ENCODE measurements around the gene CLDN14. TPM values are rescaled to one million over a fixed set of nuclear protein-coding genes. Genes with fewer than 3 reads are reported as not detected.

Gene CLDN14
- total and polyA plus RNA-seq, 2 donors (not counting 1 experiment from before 2014, with no cell fraction given) = 0.39 TPM; not detected in 1

DNA sequence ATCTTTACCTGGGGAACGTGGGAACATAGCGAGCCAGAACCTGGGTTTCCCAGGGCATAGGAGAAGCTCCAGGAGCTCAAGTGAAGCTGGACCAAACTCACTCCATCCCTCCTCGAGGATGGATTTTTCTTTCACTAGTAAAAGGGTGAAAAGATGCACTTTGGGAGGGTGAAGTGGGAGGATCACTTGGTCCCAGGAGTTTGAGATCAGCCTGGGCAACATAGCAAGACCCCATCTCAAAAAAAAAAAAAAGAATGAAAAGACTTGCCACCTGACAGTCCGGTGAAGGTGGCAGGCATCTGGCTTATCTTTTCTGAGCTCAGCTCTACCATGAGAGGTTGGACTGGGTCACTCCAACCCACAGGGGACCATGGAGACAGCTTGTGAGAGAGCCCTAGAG is 52.4 kb downstream of the CLDN14 start:
- TF ChIP-seq EZH2 (IDR thresholded peaks at IDR 0.05; ENCODE audit: borderline replicate concordance, insufficient read depth, low read depth, low read length, poor library complexity, severe bottlenecking) (no peak), CTCF (IDR thresholded peaks at IDR 0.05) (no peak)
- peaks cover 0 to 14% (median 3%) of the 10 kb centered on the region in 4 experiments for H3K27me3 ChIP-seq (replicated peaks in 1 of 4; ENCODE audit: control extremely low read depth in 1 of 4, control insufficient read depth in 3 of 4, insufficient read depth in 4 of 4, low read length in 3 of 4)
- DNase-seq (no peak), ATAC-seq (ENCODE audit: low read depth) (no peak)
- Mint-ChIP-seq H3K9me3 (ENCODE audit: insufficient read depth) (no peaks in the 10 kb centered on the region), H3K4me1 (peaks cover 20% of the 10 kb centered on the region), H3K27me3 (peaks cover 20% of the 10 kb centered on the region), H3K27ac (no peak overlapping the region), H3K4me3 (no peak overlapping the region)
- H4K20me1 ChIP-seq (ENCODE audit: control insufficient read depth, insufficient read depth, low read length, poor library complexity, severe bottlenecking) = no peaks in the 10 kb centered on the region
- ChIA-PET CTCF (interaction anchor here (0.6 kb wide), 1 partner anchor 203 kb away, joined by 3 read pairs; no protein-coding TSS in a partner anchor), POLR2A (interaction anchor here (0.6 kb wide), 1 partner anchor 553 kb away, joined by 3 read pairs; no protein-coding TSS in a partner anchor)
- no peaks in the 10 kb centered on the region for H3K9me3 ChIP-seq (ENCODE audit: control extremely low read depth in 1 of 3, control insufficient read depth in 2 of 3, insufficient read depth in 1 of 3, low read length in 2 of 3)
- intact Hi-C loops (cut with micrococcal nuclease) = no loop called here
- H2AFZ ChIP-seq (ENCODE audit: insufficient read depth, low read depth, low read length, poor library complexity, severe bottlenecking) = no peak overlapping the region
- H3K4me2 ChIP-seq (replicated peaks; ENCODE audit: low read depth, low read length, poor library complexity, severe bottlenecking) = no peak overlapping the region
- no peaks in the 10 kb centered on the region for H3K79me2 ChIP-seq (ENCODE audit: control insufficient read depth, insufficient read depth, low read length)
- no peak overlapping the region for H3K9ac ChIP-seq (ENCODE audit: low read length)
- H3K27ac ChIP-seq (ENCODE audit: low read length in 2 of 2) = no peak overlapping the region
- no peak overlapping the region for H3K4me3 ChIP-seq (ENCODE audit: control extremely low read depth in 1 of 5, extremely low read depth in 1 of 5, insufficient read depth in 1 of 5, low read depth in 2 of 5, low read length in 4 of 5)
- no peaks in the 10 kb centered on the region for H3K36me3 ChIP-seq (replicated peaks in 1 of 2; ENCODE audit: control extremely low read depth in 1 of 2, control insufficient read depth in 1 of 2, extremely low read depth in 1 of 2, insufficient read depth in 2 of 2, low read length in 1 of 2)
- WGBS (ENCODE audit: insufficient coverage) = 100% methylated on average over 2 of the region's 4 CpGs
- peaks cover 12 to 13% of the 10 kb centered on the region in 2 donors for H3K4me1 ChIP-seq (ENCODE audit: control insufficient read depth in 2 of 2, insufficient read depth in 2 of 2, low read length in 2 of 2)

GRCh38 chr21:36425286-36425685 is 54.6 kb downstream of the CLDN14 start:
- Histone ChIP-seq H3K9me3 (ENCODE audit: control extremely low read depth in 1 of 3, control insufficient read depth in 2 of 3, insufficient read depth in 1 of 3, low read length in 2 of 3) (no peaks in the 10 kb centered on the region), H3K4me1 (ENCODE audit: control insufficient read depth in 2 of 2, insufficient read depth in 2 of 2, low read length in 2 of 2) (peaks cover 8% of the 10 kb centered on the region in 2 donors), H3K79me2 (ENCODE audit: control insufficient read depth, insufficient read depth, low read length) (no peaks in the 10 kb centered on the region), H3K4me2 (replicated peaks; ENCODE audit: low read depth, low read length, poor library complexity, severe bottlenecking) (no peak overlapping the region), H3K4me3 (ENCODE audit: control extremely low read depth in 1 of 5, extremely low read depth in 1 of 5, insufficient read depth in 1 of 5, low read depth in 2 of 5, low read length in 4 of 5) (no peak overlapping the region), H3K27ac (ENCODE audit: low read length in 2 of 2) (no peak overlapping the region), H2AFZ (ENCODE audit: insufficient read depth, low read depth, low read length, poor library complexity, severe bottlenecking) (no peak overlapping the region), H4K20me1 (ENCODE audit: control insufficient read depth, insufficient read depth, low read length, poor library complexity, severe bottlenecking) (no peaks in the 10 kb centered on the region), H3K9ac (ENCODE audit: low read length) (no peak overlapping the region), H3K27me3 (replicated peaks in 1 of 4; ENCODE audit: control extremely low read depth in 1 of 4, control insufficient read depth in 3 of 4, insufficient read depth in 4 of 4, low read length in 3 of 4) (peaks cover 0 to 9% (median 0%) of the 10 kb centered on the region in 4 experiments), H3K36me3 (replicated peaks in 1 of 2; ENCODE audit: control extremely low read depth in 1 of 2, control insufficient read depth in 1 of 2, extremely low read depth in 1 of 2, insufficient read depth in 2 of 2, low read length in 1 of 2) (no peaks in the 10 kb centered on the region)
- Mint-ChIP-seq H3K4me1 (peaks cover 13% of the 10 kb centered on the region), H3K9me3 (ENCODE audit: insufficient read depth) (no peaks in the 10 kb centered on the region), H3K27me3 (peaks cover 7% of the 10 kb centered on the region), H3K4me3 (no peak overlapping the region), H3K27ac (no peak overlapping the region)
- ChIA-PET POLR2A (no interaction called here), CTCF (interaction anchor here (0.7 kb wide), 1 partner anchor 206 kb away, joined by 3 read pairs; no protein-coding TSS in a partner anchor)
- no peak for DNase-seq
- TF ChIP-seq EZH2 (IDR thresholded peaks at IDR 0.05; ENCODE audit: borderline replicate concordance, insufficient read depth, low read depth, low read length, poor library complexity, severe bottlenecking) (no peak), CTCF (IDR thresholded peaks at IDR 0.05) (no peak)
- WGBS (ENCODE audit: insufficient coverage) = 98% methylated on average over 8 of the region's 9 CpGs
- intact Hi-C loops (cut with micrococcal nuclease) = no loop called here
- no peak for ATAC-seq (ENCODE audit: low read depth)
